ENCODE measurements around the gene FAF1.

DNA sequence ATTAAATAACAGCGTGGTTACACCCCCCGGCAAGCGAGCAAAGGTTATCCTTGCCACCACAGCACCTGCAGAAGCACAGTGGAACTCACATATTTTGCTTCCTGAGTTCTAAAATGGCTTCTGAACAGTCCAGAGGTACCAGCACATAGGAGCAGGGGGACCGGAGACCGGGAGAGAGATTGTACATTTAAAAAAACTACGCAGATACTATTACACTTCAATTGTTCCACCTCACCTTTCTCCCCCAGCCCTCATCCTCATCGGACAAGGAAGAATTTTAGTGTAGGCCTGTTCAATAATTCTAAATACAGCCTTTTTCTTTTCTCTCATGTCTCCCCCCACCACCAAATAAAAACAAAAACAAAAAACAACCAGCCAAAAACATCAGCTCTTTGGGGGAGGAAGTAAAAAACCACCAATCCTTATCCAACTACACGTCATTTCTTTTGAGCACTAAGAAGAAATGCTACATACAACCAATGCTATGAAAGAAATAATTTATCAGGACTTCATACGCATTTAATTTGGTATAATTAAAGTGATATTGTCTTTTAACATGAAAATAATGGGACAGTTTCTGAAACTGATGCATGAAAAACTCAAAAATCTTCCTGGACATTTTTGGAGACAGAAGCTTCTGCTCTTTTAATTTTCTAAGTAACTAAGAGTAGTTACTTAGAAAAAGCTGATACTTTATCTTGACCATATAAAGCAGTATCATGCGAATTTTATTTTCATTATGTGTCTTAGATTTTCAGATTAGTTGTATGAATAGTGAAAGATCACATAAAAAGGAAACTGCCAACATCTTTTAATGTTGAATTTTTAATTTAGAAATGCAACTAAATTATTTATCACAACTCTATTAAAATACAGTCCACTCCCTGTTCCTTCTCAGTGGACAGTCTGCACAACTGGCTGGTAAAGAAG, 19.1 kb upstream of the FAF1 start:
- TF ChIP-seq MAX (IDR thresholded peaks at IDR 0.05; ENCODE audit: insufficient read depth, insufficient read length), result no peak
- TF ChIP-seq, protein P1, sequence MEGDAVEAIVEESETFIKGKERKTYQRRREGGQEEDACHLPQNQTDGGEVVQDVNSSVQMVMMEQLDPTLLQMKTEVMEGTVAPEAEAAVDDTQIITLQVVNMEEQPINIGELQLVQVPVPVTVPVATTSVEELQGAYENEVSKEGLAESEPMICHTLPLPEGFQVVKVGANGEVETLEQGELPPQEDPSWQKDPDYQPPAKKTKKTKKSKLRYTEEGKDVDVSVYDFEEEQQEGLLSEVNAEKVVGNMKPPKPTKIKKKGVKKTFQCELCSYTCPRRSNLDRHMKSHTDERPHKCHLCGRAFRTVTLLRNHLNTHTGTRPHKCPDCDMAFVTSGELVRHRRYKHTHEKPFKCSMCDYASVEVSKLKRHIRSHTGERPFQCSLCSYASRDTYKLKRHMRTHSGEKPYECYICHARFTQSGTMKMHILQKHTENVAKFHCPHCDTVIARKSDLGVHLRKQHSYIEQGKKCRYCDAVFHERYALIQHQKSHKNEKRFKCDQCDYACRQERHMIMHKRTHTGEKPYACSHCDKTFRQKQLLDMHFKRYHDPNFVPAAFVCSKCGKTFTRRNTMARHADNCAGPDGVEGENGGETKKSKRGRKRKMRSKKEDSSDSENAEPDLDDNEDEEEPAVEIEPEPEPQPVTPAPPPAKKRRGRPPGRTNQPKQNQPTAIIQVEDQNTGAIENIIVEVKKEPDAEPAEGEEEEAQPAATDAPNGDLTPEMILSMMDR (IDR thresholded peaks at IDR 0.05; ENCODE audit: extremely low read depth in 1 of 2, insufficient read depth in 1 of 2, low read depth in 1 of 2, low read length in 2 of 2), result no peak
